ENCODE measurements around the gene FRMD1. TPM values are rescaled to one million over a fixed set of nuclear protein-coding genes. Genes with fewer than 3 reads are reported as not detected.

The FRMD1 gene
- total RNA-seq, 1 experiment from 2014 or later, result not detected

DNA sequence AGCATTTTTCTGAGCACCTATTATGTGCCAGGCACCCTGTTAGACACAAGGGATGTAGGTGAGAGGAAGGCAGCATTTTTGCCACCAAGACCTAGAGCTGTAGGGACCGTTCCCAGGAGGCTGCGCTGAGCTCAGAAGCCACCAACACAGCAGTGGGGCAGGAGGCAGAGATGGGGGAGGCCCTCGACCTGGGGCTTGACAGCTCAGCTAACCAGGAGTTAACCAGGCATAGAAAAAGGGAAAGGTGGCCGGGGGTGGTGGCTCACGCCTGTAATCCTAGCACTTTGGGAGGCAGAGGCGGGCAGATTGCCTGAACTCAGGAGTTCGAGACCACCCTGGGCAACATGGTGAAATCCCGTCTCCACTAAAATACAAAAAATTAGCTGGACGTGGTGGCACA, 52.1 kb downstream of the FRMD1 start:
- no peaks in the 10 kb centered on the region for H3K36me3 ChIP-seq (ENCODE audit: low read depth)
- H3K27ac ChIP-seq, result no peak overlapping the region
- BruUV-seq (replicated peaks), result no TSS peak
- H3K9me3 ChIP-seq (ENCODE audit: insufficient read depth, low read depth), result peaks cover 9% of the 10 kb centered on the region; the same call in 1 of the 2 replicates
- no peaks in the 10 kb centered on the region for H3K79me2 ChIP-seq (ENCODE audit: low read depth)
- H2AFZ ChIP-seq, result no peak overlapping the region
- no peak overlapping the region for H3K4me3 ChIP-seq
- peaks cover 16% of the 10 kb centered on the region for H3F3A ChIP-seq (ENCODE audit: insufficient read depth, low read depth)
- ChIA-PET POLR2A (ENCODE audit: unreplicated experiment) (no interaction called here), CTCF (no interaction called here)
- intact Hi-C loops (cut with micrococcal nuclease; ENCODE audit: unreplicated experiment), result no loop called here
- no peaks in the 10 kb centered on the region; the same call in 1 of the 2 replicates for H3K27me3 ChIP-seq (ENCODE audit: insufficient read depth, low read depth)
- H3K9me2 ChIP-seq (ENCODE audit: insufficient read depth), result no peaks in the 10 kb centered on the region
- H3K4me1 ChIP-seq (replicated peaks; ENCODE audit: insufficient read depth), result peaks cover 15% of the 10 kb centered on the region
- no peaks in the 10 kb centered on the region for H4K20me1 ChIP-seq (ENCODE audit: insufficient read depth)
- no peak overlapping the region for H3K4me2 ChIP-seq
- TF ChIP-seq, protein P1, sequence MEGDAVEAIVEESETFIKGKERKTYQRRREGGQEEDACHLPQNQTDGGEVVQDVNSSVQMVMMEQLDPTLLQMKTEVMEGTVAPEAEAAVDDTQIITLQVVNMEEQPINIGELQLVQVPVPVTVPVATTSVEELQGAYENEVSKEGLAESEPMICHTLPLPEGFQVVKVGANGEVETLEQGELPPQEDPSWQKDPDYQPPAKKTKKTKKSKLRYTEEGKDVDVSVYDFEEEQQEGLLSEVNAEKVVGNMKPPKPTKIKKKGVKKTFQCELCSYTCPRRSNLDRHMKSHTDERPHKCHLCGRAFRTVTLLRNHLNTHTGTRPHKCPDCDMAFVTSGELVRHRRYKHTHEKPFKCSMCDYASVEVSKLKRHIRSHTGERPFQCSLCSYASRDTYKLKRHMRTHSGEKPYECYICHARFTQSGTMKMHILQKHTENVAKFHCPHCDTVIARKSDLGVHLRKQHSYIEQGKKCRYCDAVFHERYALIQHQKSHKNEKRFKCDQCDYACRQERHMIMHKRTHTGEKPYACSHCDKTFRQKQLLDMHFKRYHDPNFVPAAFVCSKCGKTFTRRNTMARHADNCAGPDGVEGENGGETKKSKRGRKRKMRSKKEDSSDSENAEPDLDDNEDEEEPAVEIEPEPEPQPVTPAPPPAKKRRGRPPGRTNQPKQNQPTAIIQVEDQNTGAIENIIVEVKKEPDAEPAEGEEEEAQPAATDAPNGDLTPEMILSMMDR (conservative IDR thresholded peaks at IDR 0.05), result no peak
- TF ChIP-seq EZH2 (IDR thresholded peaks at IDR 0.05; ENCODE audit: low read depth), result no peak
- DNase-seq, result no peak

DNA sequence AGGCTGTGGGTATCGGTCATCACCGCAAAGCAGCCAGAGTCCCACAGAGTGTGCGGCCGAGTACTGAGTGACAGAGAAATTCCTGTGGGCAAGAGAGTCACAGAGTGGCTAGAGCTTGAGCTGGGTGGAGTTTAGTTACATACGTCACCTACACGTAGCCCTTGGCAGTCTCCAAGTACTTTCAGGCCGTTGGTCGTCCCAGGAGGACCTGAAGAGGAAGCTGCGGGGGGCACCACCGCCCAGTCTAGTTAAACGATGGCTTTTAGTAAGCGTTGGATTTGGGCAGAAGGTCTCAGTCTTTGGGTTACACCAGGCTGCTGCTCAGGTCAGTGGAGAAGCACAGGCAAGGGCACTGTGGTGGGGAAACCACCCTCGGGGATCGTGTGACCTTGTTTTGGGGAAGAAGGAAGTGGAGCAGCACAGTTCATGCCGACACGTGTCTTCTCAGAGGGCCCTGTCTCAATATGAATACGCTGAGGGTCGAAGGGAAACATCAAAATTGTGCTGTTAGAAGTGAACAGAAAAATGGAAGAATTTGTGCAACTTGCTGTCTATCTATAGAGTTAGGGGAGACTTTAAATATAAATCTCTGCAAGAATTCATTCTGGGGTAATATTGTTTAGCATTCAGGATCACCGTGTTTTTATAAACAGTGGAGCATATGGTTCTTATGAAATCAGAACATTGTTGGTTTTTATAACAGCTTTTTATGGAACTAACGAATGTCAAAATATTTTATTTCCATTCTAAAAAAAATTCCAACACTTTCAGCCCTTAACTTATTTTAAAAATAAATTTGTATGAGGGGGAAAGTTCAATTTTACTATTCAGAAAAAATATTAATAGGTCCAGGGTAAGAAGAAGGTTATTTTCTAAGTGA, 52.9 kb downstream of the FRMD1 start:
- Histone ChIP-seq H3F3A (ENCODE audit: insufficient read depth, low read depth) (peaks cover 16% of the 10 kb centered on the region), H3K4me2 (no peak overlapping the region)
- CTCF ChIA-PET, result no interaction called here

DNA sequence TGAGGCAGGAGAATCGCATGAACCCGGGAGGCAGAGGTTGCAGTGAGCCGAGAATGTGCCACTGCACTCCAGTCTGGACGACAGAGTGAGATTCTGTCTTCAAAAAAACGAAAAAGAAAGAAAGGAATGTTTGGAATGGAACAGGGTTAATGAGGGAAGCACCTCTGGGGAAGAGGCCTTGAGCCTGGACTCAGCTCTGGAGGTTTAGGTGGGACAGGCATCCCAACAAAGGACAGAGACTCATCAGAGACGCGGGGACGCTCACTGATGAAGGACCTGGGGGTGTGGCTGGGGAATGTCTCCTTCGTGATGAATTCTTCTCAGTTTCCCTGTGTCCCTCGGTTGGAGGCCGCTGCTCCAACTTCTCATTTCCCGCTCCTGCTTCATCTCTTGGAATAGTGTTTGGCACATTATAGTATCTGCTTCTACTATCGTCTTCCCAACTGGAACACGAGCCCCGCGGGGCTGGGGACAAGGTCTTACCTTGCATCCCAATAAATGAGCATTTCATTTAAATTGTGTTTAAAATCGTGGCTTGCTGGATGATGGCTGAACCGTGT, 54.0 kb downstream of the FRMD1 start:
- no peaks in the 10 kb centered on the region for H4K20me1 ChIP-seq (ENCODE audit: insufficient read depth)
- POLR2A ChIA-PET (ENCODE audit: unreplicated experiment), result no interaction called here
- CTCF ChIA-PET, result no interaction called here
- H2AFZ ChIP-seq, result no peak overlapping the region
- H3K27me3 ChIP-seq (ENCODE audit: insufficient read depth, low read depth), result peaks cover 8% of the 10 kb centered on the region; the same call in 1 of the 2 replicates
- BruUV-seq (replicated peaks), result no TSS peak
- H3K4me1 ChIP-seq (replicated peaks; ENCODE audit: insufficient read depth), result peaks cover 15% of the 10 kb centered on the region
- H3K9me2 ChIP-seq (ENCODE audit: insufficient read depth), result no peaks in the 10 kb centered on the region
- peak overlapping the region; percentile 51 for H3K27ac ChIP-seq
- H3K79me2 ChIP-seq (ENCODE audit: low read depth), result no peaks in the 10 kb centered on the region
- peaks cover 16% of the 10 kb centered on the region for H3F3A ChIP-seq (ENCODE audit: insufficient read depth, low read depth)
- TF ChIP-seq, protein P1 (conservative IDR thresholded peaks at IDR 0.05), result no peak
- TF ChIP-seq EZH2 (IDR thresholded peaks at IDR 0.05; ENCODE audit: low read depth), result no peak
- H3K9me3 ChIP-seq (ENCODE audit: insufficient read depth, low read depth), result peaks cover 9% of the 10 kb centered on the region; the same call in 1 of the 2 replicates
- no peak for DNase-seq
- H3K4me2 ChIP-seq, result no peak overlapping the region
- intact Hi-C loops (cut with micrococcal nuclease; ENCODE audit: unreplicated experiment), result no loop called here
- H3K4me3 ChIP-seq, result no peak overlapping the region
- no peaks in the 10 kb centered on the region for H3K36me3 ChIP-seq (ENCODE audit: low read depth)

More for the DNA sequence above, 52.9 kb downstream of the FRMD1 start:
- Histone ChIP-seq H3K9me3 (ENCODE audit: insufficient read depth, low read depth) (peaks cover 9% of the 10 kb centered on the region; the same call in 1 of the 2 replicates), H2AFZ (no peak overlapping the region), H3K27ac (no peak overlapping the region), H4K20me1 (ENCODE audit: insufficient read depth) (no peaks in the 10 kb centered on the region), H3K36me3 (ENCODE audit: low read depth) (no peaks in the 10 kb centered on the region), H3K79me2 (ENCODE audit: low read depth) (no peaks in the 10 kb centered on the region), H3K4me3 (no peak overlapping the region), H3K4me1 (replicated peaks; ENCODE audit: insufficient read depth) (peaks cover 15% of the 10 kb centered on the region), H3K9me2 (ENCODE audit: insufficient read depth) (no peaks in the 10 kb centered on the region), H3K27me3 (ENCODE audit: insufficient read depth, low read depth) (no peaks in the 10 kb centered on the region; the same call in 1 of the 2 replicates)
- TF ChIP-seq, protein P1 (conservative IDR thresholded peaks at IDR 0.05), result no peak
- TF ChIP-seq EZH2 (IDR thresholded peaks at IDR 0.05; ENCODE audit: low read depth), result no peak
- no peak for DNase-seq
- POLR2A ChIA-PET (ENCODE audit: unreplicated experiment), result no interaction called here
- intact Hi-C loops (cut with micrococcal nuclease; ENCODE audit: unreplicated experiment), result no loop called here
- BruUV-seq (replicated peaks), result no TSS peak

Data from PC-9 (cell line).